WTC11 (cell line): ENCODE results near the gene TMEM81. TPM values are rescaled to one million over a fixed set of nuclear protein-coding genes. Genes with fewer than 3 reads are reported as not detected.

Experiments used
- ATAC-seq: fragments of 200-7000 bp; cut with Tn5 transposase; 2 replicates; pipeline ENCODE4 v1.10.0; 2021; ENCODE audit warnings: mild to moderate bottlenecking, moderate library complexity
- CTCF ChIA-PET: fragments of 300-600 bp; sonication (Branson Sonifier 250); formaldehyde crosslinking; loops from one replicate; lab custom pipeline; 2021; ENCODE audit warnings: antibody characterized with exemption; lab: Charles Lee
- POLR2A ChIA-PET: fragments of 350-600 bp; sonication (Branson Sonifier 250); formaldehyde crosslinking; loops from one replicate; lab custom pipeline; 2021; ENCODE audit warnings: antibody characterized with exemption; lab: Charles Lee
- DNase-seq: peaks from one replicate; pipeline ENCODE4 v3.0.0; 2021; ENCODE audit warnings: low spot score
- H3K27ac Mint-ChIP-seq: 2 replicates; pipeline ENCODE4 v1.8.0; 2021; ENCODE audit warnings: mixed read lengths
- H3K27me3 Mint-ChIP-seq: 2 replicates; pipeline ENCODE4 v1.8.0; 2021; ENCODE audit warnings: low read depth, mild to moderate bottlenecking, moderate library complexity, mixed read lengths
- H3K36me3 Mint-ChIP-seq: 2 replicates; pipeline ENCODE4 v1.8.0; 2021; ENCODE audit warnings: mixed read lengths
- H3K4me1 Mint-ChIP-seq: 2 replicates; pipeline ENCODE4 v1.8.0; 2022; ENCODE audit warnings: mixed read lengths
- H3K4me3 Mint-ChIP-seq: 2 replicates; pipeline ENCODE4 v1.8.0; 2021; ENCODE audit warnings: mild to moderate bottlenecking, moderate library complexity, mixed read lengths
- H3K9me3 Mint-ChIP-seq: 2 replicates; pipeline ENCODE4 v1.8.0; 2021; ENCODE audit warnings: mixed read lengths
- ATF1 ChIP-seq: sonication (generic); formaldehyde crosslinking; IDR thresholded peaks from 2 replicates; pipeline ENCODE4 v1.8.1; 2023; ENCODE audit warnings: mild to moderate bottlenecking, moderate library complexity, missing genetic modification reagents
- CREB1 ChIP-seq: sonication (generic); formaldehyde crosslinking; IDR thresholded peaks from 2 replicates; pipeline ENCODE4 v1.8.0; 2023; ENCODE audit warnings: mild to moderate bottlenecking, missing genetic modification reagents
- HMGA2 ChIP-seq: fragments of 250-450 bp; sonication (Bioruptor Pico); IDR thresholded peaks from 2 replicates; pipeline ENCODE4 v1.4.0; 2021; ENCODE audit warnings: mild to moderate bottlenecking, moderate library complexity
- NFYB ChIP-seq: sonication (generic); formaldehyde crosslinking; conservative IDR thresholded peaks from 2 replicates; pipeline ENCODE4 v1.8.0; 2022; ENCODE audit warnings: low read depth, missing genetic modification reagents
- ZNF121 ChIP-seq: sonication (generic); formaldehyde crosslinking; IDR thresholded peaks from 2 replicates; pipeline ENCODE4 v1.8.0; 2023; ENCODE audit warnings: missing genetic modification reagents
- ZNF396 ChIP-seq: fragments of 250-450 bp; sonication (Bioruptor Pico); IDR thresholded peaks from 2 replicates; pipeline ENCODE4 v1.8.0; 2021; ENCODE audit warnings: mild to moderate bottlenecking, moderate library complexity, borderline replicate concordance
- total RNA-seq: library from RNA; stranded (reverse); gene quantifications from 3 replicates; pipeline ENCODE4 v1.2.3, GENCODE V29; 2021
- TF ChIP-seq, protein P1 (sequence below): sonication (generic); formaldehyde crosslinking; IDR thresholded peaks from 2 replicates; pipeline ENCODE4 v1.8.1; 2022; ENCODE audit warnings: low read depth, mild to moderate bottlenecking, moderate library complexity, missing genetic modification reagents, borderline replicate concordance
- TF ChIP-seq, protein P2 (sequence below): sonication (generic); formaldehyde crosslinking; IDR thresholded peaks from 2 replicates; pipeline ENCODE4 v1.8.1; 2022; ENCODE audit warnings: mild to moderate bottlenecking, missing genetic modification reagents, moderate library complexity, borderline replicate concordance
- TF ChIP-seq, protein P3 (sequence below): fragments of 250-450 bp; sonication (Bioruptor Pico); IDR thresholded peaks from 2 replicates; pipeline ENCODE4 v1.9.0; 2021; ENCODE audit warnings: mild to moderate bottlenecking
- TF ChIP-seq, protein P4 (sequence below): sonication (generic); formaldehyde crosslinking; IDR thresholded peaks from 2 replicates; pipeline ENCODE4 v1.8.0; 2022; ENCODE audit warnings: mild to moderate bottlenecking, missing genetic modification reagents

TMEM81 gene
- total RNA-seq, 1 experiment from 2014 or later: 7.5 TPM

DNA sequence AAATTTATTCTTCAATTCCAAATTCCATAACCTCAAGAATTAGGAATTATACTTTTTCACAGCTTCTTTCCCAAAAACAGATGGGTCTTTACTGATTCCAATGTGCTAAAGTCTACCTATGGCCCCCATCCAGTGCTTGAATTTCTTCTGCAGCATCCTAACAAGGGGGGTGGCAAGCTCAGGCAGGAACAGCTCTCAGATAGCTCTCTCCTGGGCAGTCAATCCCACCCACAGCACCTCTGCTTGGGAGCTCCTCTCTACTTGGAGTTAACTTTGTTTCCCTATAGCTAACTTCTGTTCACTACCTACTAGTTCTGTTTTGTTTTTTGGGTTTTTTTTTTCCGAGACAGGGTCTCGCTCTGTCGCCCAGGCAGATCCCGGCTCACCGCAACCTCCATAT lies 25.5 kb upstream of the TMEM81 start:
- Mint-ChIP-seq H3K9me3 (peaks cover 3% of the 10 kb centered on the region; the same call in 1 of the 2 replicates), H3K27ac (no peak overlapping the region), H3K4me3 (no peak overlapping the region)
- POLR2A ChIA-PET: no interaction called here
- TF ChIP-seq CREB1: no peak
- no peak for TF ChIP-seq NFYB (CRISPR knock-in tag)
- TF ChIP-seq, protein P1, sequence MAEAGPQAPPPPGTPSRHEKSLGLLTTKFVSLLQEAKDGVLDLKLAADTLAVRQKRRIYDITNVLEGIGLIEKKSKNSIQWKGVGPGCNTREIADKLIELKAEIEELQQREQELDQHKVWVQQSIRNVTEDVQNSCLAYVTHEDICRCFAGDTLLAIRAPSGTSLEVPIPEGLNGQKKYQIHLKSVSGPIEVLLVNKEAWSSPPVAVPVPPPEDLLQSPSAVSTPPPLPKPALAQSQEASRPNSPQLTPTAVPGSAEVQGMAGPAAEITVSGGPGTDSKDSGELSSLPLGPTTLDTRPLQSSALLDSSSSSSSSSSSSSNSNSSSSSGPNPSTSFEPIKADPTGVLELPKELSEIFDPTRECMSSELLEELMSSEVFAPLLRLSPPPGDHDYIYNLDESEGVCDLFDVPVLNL (CRISPR knock-in tag): no peak
- TF ChIP-seq, protein P2, sequence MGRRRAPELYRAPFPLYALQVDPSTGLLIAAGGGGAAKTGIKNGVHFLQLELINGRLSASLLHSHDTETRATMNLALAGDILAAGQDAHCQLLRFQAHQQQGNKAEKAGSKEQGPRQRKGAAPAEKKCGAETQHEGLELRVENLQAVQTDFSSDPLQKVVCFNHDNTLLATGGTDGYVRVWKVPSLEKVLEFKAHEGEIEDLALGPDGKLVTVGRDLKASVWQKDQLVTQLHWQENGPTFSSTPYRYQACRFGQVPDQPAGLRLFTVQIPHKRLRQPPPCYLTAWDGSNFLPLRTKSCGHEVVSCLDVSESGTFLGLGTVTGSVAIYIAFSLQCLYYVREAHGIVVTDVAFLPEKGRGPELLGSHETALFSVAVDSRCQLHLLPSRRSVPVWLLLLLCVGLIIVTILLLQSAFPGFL (CRISPR knock-in tag): no peak
- TF ChIP-seq ZNF121 (CRISPR knock-in tag): no peak
- TF ChIP-seq HMGA2 (CRISPR knock-in tag): no peak
- TF ChIP-seq, protein P3, sequence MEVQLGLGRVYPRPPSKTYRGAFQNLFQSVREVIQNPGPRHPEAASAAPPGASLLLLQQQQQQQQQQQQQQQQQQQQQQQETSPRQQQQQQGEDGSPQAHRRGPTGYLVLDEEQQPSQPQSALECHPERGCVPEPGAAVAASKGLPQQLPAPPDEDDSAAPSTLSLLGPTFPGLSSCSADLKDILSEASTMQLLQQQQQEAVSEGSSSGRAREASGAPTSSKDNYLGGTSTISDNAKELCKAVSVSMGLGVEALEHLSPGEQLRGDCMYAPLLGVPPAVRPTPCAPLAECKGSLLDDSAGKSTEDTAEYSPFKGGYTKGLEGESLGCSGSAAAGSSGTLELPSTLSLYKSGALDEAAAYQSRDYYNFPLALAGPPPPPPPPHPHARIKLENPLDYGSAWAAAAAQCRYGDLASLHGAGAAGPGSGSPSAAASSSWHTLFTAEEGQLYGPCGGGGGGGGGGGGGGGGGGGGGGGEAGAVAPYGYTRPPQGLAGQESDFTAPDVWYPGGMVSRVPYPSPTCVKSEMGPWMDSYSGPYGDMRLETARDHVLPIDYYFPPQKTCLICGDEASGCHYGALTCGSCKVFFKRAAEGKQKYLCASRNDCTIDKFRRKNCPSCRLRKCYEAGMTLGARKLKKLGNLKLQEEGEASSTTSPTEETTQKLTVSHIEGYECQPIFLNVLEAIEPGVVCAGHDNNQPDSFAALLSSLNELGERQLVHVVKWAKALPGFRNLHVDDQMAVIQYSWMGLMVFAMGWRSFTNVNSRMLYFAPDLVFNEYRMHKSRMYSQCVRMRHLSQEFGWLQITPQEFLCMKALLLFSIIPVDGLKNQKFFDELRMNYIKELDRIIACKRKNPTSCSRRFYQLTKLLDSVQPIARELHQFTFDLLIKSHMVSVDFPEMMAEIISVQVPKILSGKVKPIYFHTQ (CRISPR knock-in tag): no peak
- TF ChIP-seq, all 79 proteins: peak for 0
- Mint-ChIP-seq H3K4me1 (no peaks in the 10 kb centered on the region), H3K27me3 (no peaks in the 10 kb centered on the region), H3K36me3 (peaks cover 42% of the 10 kb centered on the region)
- DNase-seq: no peak
- CTCF ChIA-PET: interaction anchor here (0.7 to 2.0 kb wide), 3 partner anchors 48 to 146 kb away, joined by 4 to 8 read pairs (median 4); no protein-coding TSS in a partner anchor
- ATAC-seq: no peak

DNA sequence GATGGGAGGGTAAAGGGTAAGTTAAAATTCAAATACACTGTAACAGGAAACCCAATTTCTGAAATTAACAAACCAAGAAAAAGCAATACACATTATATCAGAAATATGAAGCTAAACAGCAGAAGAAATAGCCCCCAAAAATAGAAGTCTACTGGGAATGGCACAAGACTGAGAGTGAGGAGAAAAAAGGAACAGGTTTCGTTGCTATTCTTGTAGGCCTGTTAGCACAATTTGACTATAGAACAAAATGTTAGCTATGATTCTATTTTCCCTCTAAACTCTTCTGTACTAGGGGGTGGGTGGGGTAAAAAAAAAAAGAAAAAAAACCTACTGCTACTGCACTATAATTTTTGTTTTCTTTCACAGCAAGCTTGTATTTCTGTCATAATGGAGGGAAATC lies 25.0 kb upstream of the TMEM81 start:
- DNase-seq (no peak), ATAC-seq (no peak)
- Mint-ChIP-seq H3K4me1 (no peaks in the 10 kb centered on the region), H3K36me3 (peaks cover 41% of the 10 kb centered on the region), H3K4me3 (no peak overlapping the region), H3K9me3 (peaks cover 3% of the 10 kb centered on the region; the same call in 1 of the 2 replicates), H3K27me3 (no peaks in the 10 kb centered on the region), H3K27ac (no peak overlapping the region)
- POLR2A ChIA-PET: no interaction called here
- CTCF ChIA-PET: interaction anchor here (0.7 to 2.0 kb wide), 4 partner anchors 47 to 147 kb away, joined by 4 to 8 read pairs (median 5); no protein-coding TSS in a partner anchor
- TF ChIP-seq, protein P3 (CRISPR knock-in tag): no peak
- no peak for TF ChIP-seq ATF1 (CRISPR knock-in tag)
- TF ChIP-seq, all 79 proteins: peak for 0

DNA sequence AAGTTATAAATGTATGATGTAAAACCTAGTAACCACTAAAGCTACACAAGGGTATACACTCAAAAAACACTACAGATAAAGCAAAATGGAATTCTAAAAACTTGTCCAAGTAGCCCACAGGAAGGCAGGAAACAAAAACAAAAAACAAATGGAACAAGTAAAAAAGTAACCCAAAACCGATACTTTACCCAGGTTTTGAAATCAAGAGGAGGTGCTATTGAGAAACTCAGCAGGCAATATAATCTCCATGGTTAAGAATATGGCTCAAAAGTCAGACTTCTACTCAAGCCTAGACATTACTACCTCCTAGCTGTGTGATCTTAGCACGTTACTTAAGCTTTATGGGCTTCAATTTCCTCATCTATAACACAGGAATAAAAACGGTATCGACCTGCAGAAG lies 24.2 kb upstream of the TMEM81 start:
- H3K27ac Mint-ChIP-seq: no peak overlapping the region
- peaks cover 3% of the 10 kb centered on the region; the same call in 1 of the 2 replicates for H3K9me3 Mint-ChIP-seq
- TF ChIP-seq, protein P4, sequence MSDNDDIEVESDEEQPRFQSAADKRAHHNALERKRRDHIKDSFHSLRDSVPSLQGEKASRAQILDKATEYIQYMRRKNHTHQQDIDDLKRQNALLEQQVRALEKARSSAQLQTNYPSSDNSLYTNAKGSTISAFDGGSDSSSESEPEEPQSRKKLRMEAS (CRISPR knock-in tag): no peak
- TF ChIP-seq ZNF396: no peak
- ChIA-PET POLR2A (no interaction called here), CTCF (interaction anchor here (1.6 kb wide), 1 partner anchor 47 kb away, joined by 6 read pairs; no protein-coding TSS in a partner anchor)
- DNase-seq (no peak), ATAC-seq (no peak)
- no peaks in the 10 kb centered on the region for H3K4me1 Mint-ChIP-seq
- H3K4me3 Mint-ChIP-seq: no peak overlapping the region
- no peaks in the 10 kb centered on the region for H3K27me3 Mint-ChIP-seq
- H3K36me3 Mint-ChIP-seq: peaks cover 44% of the 10 kb centered on the region
